GM12891 (cell line): Measurements from ENCODE around the gene TMEM88.

ENCODE experiments used
- PAX5 ChIP-seq: IDR thresholded peaks from 2 replicates; pipeline ENCODE4 v1.6.1; 2011; ENCODE audit warnings: low read length, moderate library complexity, mild to moderate bottlenecking; ENCODE audit not compliant: insufficient read depth, severe bottlenecking
- POLR2A ChIP-seq: IDR thresholded peaks from 2 replicates; pipeline ENCODE4 v1.6.1; 2011; ENCODE audit warnings: low read depth, low read length, control low read depth
- POLR2AphosphoS5 ChIP-seq: IDR thresholded peaks from 2 replicates; pipeline ENCODE4 v1.6.1; 2011; ENCODE audit warnings: low read depth, low read length, control low read depth
- POU2F2 ChIP-seq: IDR thresholded peaks from 2 replicates; pipeline ENCODE4 v1.6.1; 2011; ENCODE audit warnings: low read depth, mild to moderate bottlenecking, control low read depth, low read length, moderate library complexity
- SPI1 ChIP-seq: IDR thresholded peaks from 2 replicates; pipeline ENCODE4 v1.6.1; 2011; ENCODE audit warnings: low read depth, low read length, control low read depth
- TAF1 ChIP-seq: IDR thresholded peaks from 2 replicates; pipeline ENCODE4 v1.6.1; 2011; ENCODE audit warnings: low read depth, low read length, control low read depth

DNA sequence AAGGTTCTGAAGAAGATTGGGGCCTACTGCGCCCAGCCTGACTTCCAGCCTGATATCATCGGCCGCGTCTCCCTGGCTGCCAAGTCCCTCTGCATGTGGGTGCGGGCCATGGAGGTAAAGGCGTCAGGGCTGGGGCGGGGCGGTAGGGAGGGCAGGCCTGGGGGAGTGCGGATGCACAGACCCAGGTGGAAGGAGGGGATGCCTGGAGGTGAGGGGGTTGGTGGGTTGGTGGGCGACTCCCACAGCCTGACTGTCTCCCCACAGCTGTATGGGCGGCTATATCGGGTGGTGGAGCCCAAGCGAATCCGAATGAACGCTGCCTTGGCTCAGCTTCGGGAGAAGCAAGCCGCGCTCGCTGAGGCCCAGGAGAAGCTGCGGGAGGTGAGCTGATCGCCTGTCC is 47.7 kb upstream of the TMEM88 start:
- TF ChIP-seq POU2F2 (no peak), TAF1 (no peak), POLR2AphosphoS5 (no peak), POLR2A (no peak), SPI1 (no peak), PAX5 (no peak)
